ENCODE data around the gene DNLZ.

DNLZ gene

DNA sequence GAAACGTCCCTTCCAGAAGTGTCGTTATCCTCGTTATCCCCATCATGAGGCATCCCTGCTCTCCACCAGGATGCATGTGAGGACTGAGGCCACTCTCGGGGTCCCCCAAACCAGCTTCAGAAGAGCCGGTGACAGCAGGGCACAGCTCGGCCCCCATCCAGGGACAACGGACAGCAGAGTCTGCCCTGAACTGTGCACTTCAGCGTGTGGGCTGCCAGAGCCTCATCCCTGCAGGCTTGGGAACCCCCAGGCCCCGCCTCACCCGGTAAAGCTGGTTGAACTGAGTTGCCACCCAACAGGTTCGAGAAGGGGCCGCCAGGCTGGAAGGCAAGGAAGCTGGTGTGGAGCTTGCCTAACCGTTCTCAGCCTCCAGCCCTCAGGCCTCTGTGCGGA lies 10.6 kb upstream of the DNLZ start:
- no peak for DNase-seq

DNA sequence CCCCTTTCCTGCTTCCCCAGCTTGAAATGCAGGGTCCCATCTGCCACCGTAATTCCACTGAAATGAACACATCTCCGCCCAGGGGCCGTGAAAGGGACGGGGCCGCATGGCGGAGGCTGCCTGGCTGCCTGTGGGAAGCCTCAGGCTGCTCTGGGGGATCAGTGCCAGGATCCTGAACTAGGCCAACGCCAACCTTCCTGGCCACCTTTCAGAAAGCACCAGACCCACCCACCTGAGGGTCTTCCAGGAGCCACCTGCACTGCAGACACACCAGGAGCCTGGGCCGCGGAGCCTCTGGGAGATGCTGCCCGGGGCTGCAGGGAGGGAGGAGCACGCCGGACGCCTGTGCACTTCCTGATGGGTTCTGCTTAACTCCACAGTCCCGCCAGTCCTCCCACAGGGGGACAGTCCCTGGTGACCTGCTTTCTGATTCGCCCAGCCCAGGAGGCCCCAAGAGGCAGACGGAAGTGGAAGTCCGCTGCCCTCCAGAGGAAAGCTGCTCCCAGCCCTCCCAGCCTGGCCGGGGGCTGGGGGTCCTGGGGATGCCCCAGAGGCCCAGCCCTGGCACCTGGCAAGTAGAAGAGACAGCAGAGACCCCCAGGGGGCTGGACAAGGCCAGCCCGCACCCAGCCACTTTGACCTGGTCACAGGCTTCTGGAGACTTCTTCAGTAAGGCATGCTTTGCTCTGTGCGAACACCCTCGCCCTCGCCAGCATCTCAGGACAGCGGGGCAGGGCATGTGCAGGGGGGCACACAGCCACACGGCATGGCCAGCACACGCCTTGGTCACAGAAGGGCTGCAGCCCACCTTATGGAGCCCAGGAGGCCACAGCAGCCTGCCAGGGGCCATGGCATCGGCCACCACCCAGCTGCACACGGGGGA lies 10.0 kb upstream of the DNLZ start, which contains the start of gene CARD9:
TSS of gene CARD9 (minus strand) at position 370 of the 883 bp plus-strand sequence. CDS start 1,591 bp downstream, outside the sequence.
- DNase-seq = peak; percentile 86

DNA sequence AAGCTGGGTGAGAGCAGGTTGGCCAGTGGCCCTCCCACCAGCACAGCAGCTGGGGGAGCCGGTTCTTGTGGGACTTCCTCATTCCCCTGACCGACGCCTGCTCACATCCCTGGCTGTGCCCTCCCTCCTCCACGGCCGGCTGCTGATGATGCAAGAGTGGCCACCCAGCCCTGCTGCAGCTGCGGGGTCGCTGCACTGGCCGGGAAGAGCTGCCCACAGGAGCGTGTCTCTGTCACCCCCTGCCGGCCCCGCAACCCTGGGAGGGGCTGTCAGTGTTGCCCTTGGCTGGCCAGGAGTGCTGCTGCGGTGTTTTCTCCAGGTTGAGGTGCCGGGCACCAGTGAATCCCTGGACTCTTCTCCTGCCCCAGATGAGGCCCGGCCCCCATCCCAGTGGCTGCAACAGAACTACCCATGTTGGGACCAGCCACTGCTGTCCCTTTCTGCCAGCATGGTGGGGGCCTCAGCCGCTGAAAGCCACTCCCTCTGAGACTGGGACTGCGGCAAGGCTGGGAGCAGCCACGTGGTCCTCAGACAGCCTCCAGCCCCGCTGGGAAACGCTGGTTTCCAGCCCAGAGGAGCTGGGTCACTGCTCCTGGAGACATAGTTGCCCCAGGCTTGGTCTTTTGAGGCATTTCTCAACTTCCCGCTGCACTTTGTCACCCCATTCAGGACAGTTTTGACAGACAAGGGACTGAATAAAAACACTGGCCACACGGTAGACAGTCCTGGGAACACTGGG lies 9.2 kb upstream of the DNLZ start:
- peak; percentile 92 for DNase-seq

DNA sequence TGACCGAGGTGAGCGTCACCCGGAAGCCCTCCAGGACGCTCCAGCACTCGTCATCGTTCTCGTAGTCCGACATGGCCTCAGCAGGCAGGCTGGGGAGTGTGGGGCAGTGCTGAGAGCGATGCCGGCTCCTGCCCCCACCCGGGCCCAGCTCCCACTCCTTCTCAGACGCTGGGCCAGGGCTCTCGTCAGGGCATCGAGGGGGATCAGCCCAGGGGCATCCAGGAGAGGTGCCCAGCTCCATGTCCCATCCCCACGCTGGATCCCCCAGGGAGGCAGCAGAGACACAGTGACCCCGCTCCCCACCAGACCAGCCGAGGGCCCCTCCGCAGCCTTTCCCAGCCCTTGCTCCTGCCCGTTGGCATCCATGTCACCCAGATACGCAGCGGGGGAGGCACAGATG lies 8.5 kb upstream of the DNLZ start:
- DNase-seq = no peak

DNA sequence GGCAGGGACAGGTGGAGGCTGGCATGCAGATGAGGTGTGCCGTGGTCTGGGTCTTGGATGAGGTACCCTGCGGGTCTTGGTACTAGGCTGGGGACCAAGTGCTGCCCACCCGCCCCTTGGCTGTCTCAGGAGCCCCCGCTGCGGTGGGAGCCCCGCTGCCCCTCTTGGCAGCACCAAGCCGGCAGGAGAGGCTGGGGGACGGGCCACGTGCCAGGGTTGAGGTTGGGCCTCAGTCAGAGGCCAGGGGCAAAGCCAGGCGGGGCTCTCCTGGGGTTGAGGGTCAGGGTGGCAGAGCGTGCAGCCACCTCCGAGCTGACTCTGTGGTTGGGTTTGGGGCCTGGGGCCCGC lies 8.0 kb upstream of the DNLZ start:
- DNase-seq = no peak

DNA sequence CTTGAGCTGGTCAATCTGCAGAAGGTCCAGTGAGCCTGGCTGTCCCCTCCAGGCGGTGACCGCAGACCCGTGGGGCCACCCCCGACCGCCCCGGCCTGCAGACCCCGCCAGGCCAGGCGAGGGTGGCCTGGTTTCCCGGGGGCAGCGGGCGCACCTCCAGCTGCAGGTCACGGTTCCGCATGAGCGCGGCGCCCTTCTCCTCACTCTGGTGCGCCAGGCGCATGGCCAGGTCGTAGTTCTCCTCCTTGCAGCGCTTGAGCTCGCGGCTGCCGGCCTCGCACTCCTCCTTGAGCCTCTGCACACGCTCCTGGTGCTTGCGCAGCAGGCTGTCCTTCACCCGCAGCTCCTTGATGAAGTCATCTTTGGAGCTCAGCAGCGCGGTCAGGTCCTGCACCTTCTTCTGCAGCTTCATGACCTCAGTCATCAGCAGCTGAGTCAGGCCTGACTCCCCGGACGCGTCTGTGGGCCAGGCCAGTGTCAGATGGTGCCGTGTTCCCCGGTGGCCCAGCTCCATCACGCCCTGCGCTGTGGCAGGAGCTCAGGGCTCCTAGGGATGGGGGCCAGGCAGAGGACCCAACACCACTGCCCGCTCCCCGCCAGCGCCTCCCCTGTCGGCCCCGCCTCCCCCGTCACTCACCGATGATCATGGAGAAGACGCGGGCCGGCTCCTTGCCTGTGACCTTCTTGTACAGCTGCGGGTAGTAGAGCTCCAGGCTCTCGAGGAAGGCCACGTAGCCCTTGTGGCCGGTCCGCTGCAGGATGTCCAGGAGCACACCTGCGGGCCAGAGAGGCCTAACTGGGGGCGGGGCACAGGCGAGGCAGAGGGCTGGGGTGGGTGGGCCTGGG lies 7.4 kb upstream of the DNLZ start:
- no peak for DNase-seq

DNA sequence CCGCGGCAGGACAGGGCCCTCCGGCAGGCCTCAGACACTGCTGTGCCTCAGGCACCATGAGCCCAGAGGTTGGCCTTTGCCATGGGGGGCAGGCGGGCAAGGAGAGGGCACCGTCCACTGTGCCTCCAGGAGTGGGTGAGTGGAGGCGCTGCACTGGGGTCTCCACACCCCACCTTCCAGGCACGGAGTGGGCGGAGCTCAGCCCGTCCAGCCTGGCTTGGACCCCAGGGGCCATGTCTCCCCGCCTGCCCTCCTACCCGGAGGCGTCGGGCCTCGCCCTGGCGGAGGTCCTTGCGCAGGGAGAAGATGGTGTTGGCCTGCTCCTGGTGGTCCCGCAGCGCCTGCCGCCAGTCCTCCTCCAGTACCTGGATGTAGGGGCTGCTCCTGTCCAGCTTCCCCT lies 6.5 kb upstream of the DNLZ start:
- no peak for DNase-seq

DNA sequence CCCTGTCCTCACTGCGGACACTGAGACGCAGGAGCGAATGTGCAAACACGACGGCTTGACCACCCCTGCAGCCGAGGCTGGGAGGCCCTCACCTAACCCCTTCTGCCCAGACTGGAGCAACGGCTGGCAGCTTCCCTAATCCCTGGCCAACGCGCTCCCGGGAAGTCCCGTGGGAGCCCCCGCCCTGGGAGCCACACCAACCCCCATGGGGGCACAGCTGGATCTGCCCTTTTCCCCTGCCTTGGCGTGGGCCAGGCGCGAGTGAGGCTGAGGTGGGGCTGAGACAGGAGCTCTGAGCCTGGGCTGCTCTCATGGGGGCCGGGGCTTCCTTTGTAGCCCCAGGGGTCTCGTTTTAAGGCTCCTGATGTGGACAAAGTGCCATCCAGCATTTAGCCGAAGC lies 4.6 kb upstream of the DNLZ start:
- no peak for DNase-seq

DNA sequence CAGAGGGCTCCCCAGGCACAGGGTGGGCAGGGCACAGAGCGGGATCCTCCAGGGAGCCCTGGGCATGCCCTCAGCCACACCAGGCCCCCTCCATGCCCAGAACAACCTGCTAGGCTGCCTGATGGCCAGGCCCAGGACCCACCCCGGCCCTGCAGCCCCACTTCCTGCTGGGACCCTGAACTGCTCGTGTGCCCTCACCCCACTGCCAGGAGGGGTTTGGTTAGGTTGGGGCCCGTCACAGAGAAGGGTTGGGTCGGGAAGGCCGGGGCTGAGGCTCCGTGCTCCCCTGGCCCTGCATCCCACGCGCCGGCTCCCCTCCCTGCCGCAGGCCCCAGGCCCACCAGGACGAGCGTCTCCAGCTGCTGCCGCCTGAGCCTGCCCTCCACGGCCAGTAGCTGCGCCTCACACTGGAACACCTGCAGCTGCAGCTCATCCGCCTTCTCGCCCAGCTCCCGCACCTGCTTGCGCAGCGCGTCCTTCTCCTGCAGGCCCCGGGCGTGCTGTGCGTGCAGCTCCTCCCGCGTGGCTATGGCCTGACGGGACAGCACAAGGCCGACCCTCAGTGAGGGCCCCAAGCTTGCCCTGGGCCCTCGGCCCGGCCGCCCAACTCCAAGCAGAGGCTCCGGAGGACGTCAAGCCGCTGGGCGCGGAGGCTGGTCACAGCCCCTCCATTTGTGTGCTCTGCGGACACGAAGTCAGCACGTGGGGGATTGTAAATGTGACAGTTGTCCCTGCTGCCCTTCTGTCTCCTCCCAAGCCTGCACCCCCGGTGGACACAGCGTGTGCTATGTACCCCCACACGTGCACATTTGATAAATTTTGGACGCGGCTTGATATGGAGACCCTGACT lies 4.0 kb upstream of the DNLZ start:
- no peak for DNase-seq

DNA sequence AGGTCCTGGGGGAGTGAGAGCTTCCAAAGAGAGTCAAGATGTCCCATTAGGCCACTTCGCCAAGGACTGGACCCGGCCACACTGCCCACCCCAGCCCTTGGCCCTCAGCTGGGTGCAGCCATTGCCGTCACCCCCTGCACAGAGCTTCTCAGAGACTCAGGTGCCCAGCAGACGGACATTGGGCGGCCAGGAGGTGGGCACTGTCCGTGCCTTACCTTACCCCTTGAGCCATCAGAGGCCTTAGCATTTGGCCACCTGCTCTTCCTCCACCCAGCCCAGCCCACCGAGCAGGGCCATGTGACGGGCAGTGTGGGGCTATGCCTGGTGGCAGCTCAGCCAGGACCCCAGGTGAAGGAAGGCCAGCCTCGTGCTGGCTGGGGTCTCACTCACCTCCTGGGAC lies 3.3 kb upstream of the DNLZ start:
- DNase-seq = no peak

DNA sequence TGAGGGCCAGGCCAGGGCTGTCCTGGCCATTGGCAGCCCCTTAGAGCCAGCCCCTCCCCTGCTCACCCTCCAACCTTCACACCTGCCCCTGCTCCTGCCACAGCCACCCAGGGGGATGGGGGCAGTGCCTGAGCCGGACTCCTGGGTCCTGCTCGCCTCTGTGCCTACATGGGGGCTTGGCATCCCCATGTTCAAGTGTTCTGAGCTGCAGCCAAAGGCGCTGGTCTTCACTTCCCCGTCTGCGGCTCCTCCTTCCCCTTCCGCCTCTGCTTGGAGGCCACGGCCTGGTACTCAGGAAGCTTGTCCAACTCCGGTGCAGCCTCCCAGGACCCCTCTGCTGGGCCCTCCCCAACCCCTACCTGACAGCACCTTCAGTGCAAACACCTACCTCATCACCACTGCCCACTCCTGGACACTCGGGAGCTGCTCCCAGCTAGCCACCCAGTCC lies 2.3 kb upstream of the DNLZ start:
- DNase-seq = peak; percentile 50

DNA sequence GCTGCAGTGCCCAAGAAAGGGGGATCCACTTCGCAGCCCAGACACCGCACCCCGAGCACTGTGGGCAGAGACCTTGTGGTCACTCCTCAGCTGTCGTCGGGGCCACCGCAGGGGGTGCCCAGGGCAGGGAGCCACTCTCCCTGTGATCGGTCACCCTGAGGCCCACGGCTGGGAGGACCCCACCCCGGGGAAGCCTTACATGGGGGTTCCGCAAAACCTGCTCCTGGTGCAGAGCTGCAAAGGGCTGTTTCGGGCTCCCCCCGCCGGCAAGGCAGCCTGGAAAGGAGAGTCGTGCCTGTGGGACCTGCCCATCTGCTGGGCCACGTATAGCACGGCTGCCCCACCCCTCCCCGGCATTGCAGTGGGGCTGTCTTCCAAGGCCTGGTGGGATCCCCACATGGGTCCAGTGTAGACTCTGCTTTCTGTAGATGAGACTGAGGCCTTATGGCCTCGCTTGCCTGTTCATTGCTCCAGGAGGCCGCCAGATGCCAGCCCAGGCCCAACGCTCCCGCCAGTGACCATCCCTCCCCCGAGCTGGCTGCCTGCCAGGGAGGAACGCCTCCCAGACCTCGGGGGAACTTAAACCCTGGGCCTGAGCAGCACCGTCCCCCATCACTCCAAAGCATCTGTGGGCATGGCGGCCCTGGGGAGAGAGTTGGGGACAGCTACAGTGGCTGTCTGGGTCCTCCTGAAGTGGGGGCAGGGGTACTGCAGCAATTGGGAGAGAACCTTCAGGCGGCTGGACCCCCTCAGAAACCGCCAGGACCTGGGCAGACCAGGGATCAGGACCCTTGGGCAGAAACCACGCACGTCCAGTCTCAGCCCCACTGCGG lies 1.6 kb upstream of the DNLZ start:
- peak; percentile 53 for DNase-seq

DNA sequence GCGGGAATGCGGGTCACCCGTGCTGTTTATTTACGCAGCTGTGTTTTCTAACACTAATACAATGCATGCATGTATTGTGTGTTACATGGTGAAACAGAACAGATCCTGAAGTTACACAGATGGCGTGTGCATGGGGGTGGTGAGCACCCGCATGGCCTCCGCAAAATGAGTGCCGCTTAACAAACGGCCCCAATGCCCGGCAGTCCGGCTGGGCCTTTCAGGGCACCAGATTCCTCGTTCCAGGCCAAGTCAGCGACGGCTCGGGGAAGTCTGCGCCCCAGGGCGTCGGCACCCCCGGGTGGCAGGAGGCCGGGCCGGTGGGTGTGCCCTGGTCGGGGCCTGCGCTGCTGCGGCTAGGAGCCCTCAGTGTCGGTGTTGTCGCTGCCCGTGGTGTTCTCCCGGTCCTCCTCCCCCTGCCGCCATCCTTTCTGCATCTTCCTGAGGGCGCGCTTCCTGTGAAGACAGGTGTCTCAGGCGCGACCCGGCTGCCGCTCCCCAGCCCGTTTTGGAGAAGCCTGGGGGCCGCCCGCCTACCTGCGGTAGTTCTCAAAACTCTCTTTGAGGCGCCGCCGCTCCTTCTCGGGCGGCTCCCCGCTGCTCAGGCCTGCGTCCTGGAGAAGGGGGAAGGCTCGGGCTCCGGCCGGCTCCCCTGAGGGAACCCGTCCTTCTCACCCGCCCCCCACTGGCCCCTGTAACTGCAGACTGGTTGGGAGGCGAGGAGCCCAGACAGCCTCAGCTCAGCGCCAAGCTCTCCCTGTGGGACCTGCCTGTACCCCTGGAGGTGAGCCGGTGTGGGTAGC lies 605 bp upstream of the DNLZ start:
- DNase-seq = no peak

DNA sequence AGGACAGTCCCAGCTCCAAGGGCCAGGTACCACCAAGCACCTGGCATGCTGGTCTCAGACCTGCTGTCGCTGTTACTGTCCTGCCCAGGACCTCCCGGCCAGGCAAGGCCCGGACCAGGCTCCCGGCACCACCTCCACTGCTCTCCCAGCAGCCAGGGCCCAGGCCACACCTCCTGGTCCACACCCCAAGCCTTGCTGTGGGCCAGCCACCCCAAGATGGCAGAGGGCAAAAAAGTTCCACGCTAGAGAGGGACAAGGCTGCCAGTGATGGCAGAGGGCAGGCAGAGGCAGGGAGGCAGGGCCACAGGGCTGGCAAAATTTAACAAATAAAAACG lies 1.1 kb downstream of the DNLZ start:
- no peak for DNase-seq

DNA sequence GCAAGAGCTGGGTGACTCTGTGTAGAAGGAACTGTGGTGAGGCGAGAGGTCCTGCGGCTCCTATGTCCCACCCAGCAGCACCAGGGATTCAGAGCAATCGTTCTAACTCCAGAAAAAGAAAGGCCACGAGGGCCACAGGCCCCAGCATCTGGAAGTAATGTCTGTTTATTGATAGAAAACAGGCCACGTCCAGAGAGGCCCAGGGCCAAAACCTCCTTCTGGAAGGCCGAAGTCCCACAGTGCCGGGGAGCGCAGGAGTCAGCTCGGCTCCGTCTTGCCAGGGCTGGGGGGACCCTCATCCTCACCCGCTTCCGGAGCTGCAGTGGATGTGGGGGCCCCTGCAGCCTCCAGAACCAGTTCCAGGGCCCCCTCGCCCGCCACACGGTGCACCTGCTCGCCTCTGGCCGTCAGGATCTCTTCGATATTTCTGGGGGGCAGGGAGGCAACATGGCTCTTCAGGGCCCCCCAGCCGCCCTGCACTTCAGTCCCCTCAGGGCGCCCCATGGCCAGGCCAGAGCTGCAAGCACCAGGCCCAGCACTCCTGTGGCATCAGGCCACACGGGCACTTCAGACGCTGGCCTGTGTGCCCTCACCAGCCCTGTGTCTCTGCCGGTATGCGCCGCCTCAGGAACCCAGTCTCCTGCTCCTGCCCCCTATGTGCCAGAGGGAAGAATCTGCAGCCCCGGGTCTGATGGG lies 1.6 kb downstream of the DNLZ start:
- DNase-seq = no peak

DNA sequence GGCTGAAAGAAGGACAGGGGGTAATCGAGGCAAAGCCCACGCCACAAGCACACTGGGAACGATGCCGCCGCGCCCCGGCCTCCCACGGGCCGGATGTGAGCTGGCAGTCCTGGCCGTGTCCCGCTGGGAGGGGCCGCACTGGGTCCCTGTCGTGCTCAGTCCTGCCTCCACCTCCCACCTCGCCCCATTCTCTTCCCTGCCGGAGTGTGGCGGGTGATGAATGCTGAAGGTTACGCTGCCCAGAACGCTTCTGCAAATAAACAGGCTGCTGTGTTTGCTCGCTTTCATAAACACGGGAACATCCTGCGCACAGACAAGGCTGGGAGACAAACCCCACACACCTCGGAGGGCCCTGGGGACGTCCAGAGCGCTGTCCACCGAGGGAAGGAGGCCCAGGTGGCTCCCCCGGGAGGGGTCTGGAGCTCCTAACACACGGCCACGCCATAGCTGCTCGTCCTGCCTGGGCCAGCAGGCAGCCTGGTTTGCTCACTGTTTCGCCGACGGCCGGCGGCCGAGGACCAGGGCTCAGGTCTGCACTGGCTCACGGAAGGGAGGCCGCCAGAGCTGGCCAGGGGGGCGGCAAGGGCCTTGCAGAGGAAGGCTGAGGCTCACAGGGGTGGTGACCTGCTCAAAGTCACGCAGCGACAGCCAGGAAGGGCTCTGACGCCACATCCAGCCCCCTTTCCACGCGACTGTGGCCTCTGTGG lies 2.3 kb downstream of the DNLZ start:
- DNase-seq = no peak

DNA sequence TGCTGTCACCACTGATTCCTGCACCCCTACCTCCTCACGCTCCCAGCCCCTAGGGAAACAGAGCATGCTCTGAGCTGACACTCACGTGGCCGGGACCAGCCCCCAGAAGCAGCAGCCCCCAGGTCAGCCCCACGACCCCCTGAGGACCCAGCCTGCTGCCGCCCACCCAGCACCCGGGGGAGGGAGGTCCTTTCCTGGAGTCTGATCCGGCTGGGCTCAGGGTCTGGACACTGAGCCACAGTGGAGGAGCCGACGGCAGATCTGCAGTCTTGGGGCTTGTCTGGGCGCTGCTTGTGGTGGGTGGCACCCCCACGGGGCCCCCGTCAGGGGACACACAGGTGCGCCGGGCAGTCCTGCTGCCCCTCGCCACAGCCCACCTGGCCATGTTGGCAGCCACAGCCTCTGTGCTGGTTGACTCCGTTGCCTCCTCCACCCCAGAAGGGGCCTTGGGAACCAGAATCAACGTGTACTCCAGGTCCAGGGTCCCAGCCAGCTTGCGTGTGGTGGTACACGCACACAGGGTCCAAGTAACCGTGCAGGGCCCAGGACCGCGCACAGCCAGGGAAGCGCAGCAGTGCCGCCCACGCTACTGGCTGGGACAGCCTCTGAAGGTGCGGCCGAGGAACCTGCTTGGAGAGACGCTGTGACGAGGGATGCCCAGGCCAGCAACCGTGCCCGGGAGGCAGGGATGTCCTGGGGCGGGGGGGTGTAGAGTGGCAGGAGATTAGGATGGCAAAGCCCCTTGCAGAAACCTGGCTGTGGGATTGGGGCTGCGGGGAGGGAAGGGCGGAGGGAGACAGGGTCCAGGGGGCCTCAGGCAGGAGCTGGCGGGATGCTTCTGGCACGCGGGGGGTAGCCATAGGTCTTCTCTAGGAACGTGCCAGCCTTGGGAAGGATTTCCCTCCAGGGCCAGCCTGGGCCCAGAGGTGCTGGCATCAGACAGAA lies 3.5 kb downstream of the DNLZ start:
- no peak for DNase-seq

DNA sequence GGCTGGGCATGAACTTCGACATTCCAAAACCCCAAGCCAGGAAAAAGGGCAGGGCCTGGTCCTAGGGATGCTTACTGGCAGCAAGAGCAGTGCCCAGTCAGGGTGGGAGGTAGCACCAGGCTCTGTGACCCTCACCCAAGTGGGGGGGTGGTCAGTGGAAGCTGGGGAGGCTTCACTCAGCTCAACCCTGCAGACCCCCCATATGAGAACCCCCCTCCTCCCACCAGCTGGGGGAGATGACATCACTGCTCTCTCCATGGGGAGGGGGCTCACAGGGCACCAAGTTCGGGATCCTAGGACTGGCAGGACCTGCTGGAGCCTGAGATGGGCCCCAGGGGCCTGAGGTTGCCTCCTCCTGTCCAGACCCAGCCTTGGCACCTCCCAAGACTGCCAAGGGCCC lies 4.7 kb downstream of the DNLZ start:
- DNase-seq = no peak

Measured in hematopoietic multipotent progenitor cell treated with erythropoietin and hydrocortisone succinate and interleukin-3 and kit ligand, for 4 days (in vitro differentiated cells).